ENCODE data around the gene LRPPRC. TPM values are rescaled to one million over a fixed set of nuclear protein-coding genes. Genes with fewer than 3 reads are reported as not detected.

The LRPPRC gene
- total RNA-seq, 2 donors from 2014 or later: 64.4 to 96.9 TPM

DNA sequence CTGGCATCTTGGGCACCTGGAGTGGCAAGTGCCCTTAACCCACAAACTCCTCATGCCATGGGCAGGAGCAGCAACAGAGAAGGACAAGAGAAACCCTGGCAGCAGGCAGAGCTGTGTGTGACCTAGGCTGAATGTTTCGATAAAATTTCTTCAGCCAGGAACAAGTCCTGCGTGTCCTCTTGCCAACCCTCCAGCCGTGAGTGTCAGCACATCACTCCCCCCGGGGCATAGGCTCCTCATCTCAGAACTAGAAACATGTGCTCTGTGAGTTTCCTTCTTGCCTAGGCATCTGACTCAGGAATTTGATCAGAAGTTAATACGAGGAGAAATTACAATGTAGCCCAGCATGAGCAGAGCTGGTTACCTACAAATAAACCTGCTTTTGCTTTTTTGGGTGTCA lies 154.8 kb downstream of the LRPPRC start:
- intact Hi-C loops (cut with DNase I): no loop called here
- no peak for ATAC-seq
- DNase-seq: no peak

DNA sequence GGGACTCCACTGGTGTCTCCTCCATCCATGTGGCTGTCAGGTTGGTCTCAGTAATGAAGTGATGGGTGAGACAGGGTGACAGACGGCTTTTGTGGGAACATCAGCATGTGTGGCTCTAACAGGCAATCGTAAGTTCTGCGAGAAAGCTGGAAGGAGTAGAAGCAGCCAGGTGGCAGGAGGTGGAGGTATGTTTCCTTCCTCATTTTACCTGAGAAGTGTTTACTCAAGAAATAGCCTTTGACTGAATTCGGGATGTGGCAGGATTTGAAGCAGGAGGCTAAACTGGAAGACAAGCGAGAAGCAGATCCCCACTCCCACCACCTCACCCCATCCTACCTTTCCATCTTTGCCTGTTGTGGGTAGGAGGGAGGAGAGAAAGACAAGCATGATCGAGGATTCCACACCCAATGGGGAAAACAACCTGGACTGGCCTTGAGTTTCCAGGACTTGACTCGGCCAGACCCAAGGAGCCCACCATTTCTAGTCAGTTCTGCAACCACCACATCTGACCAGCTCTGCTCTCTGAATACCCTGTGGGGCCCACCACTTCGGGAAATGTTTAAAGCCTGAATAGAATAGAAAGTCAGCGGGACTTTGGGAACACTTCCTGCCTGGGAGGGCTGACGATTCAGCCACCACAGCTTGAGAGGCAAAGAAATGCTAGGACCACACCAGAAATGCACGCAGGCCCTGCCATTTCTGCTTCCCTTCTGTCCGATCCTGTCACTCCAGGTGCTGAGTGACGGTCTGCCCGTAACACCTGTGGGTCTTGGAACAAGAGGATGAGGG lies 155.8 kb downstream of the LRPPRC start:
- intact Hi-C loops (cut with DNase I): no loop called here
- DNase-seq (no peak), ATAC-seq (no peak)

DNA sequence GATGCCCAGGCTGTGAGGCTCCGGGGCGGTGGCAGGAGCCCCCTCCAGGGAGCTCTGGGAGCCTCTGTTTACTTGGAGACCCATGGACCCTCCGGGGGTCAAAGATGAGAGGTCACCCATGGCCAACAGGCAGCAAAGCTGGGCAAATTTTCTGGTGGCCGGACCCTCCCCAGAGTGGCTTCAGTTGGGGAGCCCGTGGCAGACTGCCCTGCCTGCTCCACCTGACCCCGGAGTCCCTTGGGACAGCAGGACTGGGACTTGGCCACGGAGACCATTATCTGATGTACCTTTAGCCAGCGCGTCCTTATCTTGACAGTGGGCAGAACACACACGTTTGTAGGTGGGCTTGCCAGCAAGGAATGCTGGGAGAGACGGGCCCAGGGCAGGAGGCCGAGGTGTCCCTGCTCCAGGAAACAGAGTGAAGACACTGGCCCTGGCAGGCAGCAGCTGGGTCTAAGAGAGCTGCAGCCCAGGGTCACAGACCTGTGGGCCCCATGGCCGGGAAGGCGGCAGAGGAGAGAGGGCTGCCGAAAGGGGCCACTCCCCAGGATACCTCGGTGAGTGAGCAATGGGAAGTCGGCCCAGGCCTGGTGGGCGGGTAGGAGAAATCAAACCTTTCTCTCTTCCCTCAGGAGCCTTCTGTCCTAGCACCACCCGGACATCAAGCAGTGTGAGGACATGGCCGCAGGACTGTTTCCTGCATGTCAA lies 157.1 kb downstream of the LRPPRC start, which contains the start of the genes ABCG5 and ABCG8:
TSS of gene ABCG5 (minus strand) at position 280 of the 708 bp plus-strand sequence. CDS start at position 120, 160 bp downstream.
TSS of gene ABCG8 (plus strand) at position 412 of the 708 bp plus-strand sequence. CDS start at position 495, 83 bp downstream.
- intact Hi-C loops (cut with DNase I): no loop called here
- DNase-seq: no peak
- ATAC-seq: no peak

DNA sequence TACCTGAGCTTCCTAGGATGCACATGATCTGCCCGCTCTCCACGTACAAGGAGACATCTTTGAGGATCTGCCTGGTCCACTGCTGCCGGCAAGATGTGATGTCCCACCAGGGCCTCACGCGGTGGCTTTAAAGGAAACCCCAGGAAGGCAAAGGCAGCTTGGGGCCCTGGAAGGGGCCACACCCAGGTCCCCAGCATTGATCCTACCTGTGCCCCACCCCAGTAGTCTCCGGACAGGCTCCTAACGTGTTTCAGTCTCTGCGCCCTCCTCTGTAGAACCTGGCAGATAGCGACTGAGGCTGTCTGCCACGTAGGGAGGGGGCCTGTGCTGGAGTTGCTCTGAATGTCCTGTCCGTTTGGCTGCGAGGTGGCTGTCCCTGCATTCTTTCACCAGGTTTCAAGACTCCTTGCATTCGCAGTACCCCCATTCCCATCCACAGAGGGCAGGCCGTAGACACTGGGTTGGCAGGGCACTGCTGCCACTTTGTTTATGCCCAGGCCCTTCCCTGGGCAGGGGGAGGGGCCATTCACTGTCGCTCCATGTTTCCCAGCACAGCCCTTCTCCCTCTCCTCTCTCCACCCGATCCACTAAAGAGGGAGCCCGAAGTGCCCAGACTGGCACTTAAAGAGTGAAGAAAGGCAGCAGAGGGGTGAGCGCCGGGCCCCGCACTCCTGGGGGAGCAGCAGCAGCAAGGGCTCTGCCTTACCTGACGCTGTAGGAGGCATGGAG lies 157.8 kb downstream of the LRPPRC start:
- DNase-seq: no peak
- intact Hi-C loops (cut with DNase I): no loop called here

GRCh38 chr2:43837033-43837432 lies 158.8 kb downstream of the LRPPRC start:
- no peak for DNase-seq
- intact Hi-C loops (cut with DNase I): no loop called here
- ATAC-seq: no peak

More for the DNA sequence above, 157.8 kb downstream of the LRPPRC start:
- ATAC-seq: no peak

Other genes with a start within 250 kb of the LRPPRC start
- 10 to 100 TPM in 1 of 2 donors, 1 to 10 TPM in 1; 6.4 to 10.1 TPM for gene DYNC2LI1, start 221.9 kb downstream of the LRPPRC start, total RNA-seq
- not detected for gene ABCG5, start 157.2 kb downstream of the LRPPRC start, total RNA-seq
- not detected for gene ABCG8, start 157.0 kb downstream of the LRPPRC start, total RNA-seq
- gene PPM1B, start 172.9 kb upstream of the LRPPRC start, total RNA-seq: 10 to 100 TPM; 41.1 to 42.3 TPM